ENCODE measurements around the gene NRXN3.

NRXN3 gene

DNA sequence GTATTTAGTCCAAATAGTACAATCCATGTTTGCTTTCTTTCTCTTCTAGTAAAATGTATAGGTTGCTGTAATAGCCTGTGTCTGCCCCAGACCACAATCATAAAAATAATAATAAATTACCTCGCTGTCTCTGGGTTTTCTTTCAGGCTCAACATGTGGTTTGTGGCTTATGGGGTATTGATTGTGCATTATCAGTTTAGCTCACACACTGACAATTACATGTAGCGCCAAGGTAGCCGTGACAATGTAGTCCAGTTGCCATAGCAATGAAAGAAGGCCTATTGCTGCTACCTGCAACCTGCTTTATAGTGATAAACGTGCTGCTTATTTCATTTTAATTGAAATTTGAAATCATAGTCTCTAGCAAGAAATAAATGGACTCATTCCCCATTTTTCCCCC, 1009.8 kb downstream of the NRXN3 start:
- DNase-seq, result no peak

- DNase-seq, result no peak
Measured at GRCh38 chr14:79180656-79181055, 1010.5 kb downstream of the NRXN3 start.

- DNase-seq, result no peak
Measured at GRCh38 chr14:79186523-79186922, 1016.4 kb downstream of the NRXN3 start.

GRCh38 chr14:79193689-79194477, 1023.7 kb downstream of the NRXN3 start:
- DNase-seq, result no peak

GRCh38 chr14:79196216-79196615, 1026.0 kb downstream of the NRXN3 start:
- no peak for DNase-seq

DNA sequence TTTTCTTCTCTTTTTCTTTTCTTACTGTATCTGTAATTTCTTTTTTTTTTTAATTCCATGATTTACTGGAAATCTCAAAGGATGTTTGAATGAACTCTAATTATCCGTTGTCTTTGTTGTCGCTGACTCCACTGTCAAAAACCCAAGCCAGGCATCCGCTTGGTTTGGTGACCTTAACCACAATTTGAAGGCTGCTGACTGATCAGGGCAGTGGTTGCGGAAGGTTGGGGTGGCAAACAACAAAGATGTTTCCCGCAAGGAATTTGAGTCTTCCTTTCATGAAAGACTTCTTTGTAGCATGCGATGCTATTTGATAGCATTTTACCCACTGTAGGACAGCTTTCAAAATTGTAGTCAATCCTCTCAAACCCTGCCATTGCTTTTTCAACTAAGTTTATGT, 1027.3 kb downstream of the NRXN3 start:
- DNase-seq, result no peak

GRCh38 chr14:79199217-79199616, 1029.0 kb downstream of the NRXN3 start:
- no peak for DNase-seq

DNA sequence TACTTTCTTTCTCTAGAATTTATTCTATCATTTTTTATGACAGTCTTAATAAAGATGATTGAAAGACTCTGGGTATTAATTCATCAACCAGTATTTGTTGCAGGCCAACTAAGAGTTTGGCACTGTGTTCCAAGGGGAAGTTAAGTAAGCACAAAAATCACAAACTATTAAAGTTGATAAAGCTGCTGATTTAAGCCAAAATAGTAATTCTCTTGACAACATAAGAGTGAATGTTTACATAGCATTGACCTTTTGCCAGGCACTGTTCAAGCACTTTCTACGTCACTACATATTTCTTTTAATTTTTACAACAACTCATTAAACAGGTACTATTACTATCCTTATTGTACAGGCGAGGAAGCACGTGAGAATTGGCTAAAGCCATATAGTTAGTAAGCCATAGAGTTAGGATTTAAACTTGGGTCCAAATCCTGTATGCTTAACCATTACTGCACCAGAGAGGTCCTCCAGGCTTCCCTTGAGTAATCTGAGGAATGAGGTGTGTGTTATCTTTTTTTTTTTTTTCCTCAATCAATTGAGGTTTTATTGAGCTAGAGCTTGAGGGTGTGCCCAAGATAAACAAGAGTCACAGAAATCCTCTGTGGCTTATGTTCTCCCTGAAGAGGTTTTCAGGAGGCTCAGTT, 1031.5 kb downstream of the NRXN3 start:
- no peak for DNase-seq

- no peak for DNase-seq
Measured at GRCh38 chr14:79204591-79204990, 1034.4 kb downstream of the NRXN3 start.

GRCh38 chr14:79209418-79209817, 1039.2 kb downstream of the NRXN3 start:
- no peak for DNase-seq

- DNase-seq, result no peak
Measured at GRCh38 chr14:79225815-79226214, 1055.6 kb downstream of the NRXN3 start.

DNA sequence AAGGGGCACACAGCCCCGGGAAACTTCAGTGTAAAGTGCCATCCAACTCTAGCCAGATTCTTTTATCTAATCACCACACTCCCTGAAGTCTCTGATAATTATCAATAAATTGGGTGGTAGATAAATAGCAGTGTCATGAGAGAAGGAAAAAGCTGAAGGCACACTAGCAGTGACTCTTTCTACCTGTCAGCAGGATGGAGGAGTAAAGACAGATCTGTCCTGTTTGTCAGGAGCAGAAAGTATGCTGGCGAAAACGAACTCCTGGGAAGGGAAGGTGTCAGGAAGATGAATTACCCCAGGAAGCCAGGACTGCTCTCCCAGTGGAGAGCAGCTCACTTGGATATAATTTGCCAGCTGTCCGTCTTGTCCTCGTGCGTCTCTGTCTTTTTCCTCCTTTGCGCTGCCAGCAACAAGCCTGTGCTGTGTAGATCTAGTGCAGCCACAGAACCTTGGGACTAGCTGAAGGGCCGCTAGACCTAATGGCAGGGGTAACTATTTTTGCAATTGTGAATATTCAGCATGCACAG, 1059.3 kb downstream of the NRXN3 start:
- no peak for DNase-seq

GRCh38 chr14:79242666-79243065, 1072.5 kb downstream of the NRXN3 start:
- DNase-seq, result no peak

GRCh38 chr14:79246173-79246572, 1076.0 kb downstream of the NRXN3 start:
- no peak for DNase-seq

DNA sequence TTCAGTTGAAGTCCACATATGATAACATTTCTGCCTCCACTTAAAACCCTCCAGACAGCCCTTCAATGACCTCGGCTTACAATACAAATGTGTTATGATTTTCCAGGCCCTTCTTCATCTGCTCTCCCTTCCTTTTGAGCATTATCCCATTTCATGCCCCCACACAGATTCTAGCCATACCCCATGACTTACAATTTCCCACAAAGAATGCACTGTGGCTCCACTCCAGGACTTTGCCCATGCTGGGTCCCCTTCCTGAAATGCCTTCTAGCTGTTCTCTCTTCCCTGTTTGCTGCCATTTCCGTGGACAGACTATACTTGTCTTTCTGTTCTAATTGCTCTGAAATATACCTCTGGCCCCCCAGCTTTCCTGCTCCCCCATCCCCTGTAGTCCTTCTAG, 1078.0 kb downstream of the NRXN3 start:
- no peak for DNase-seq

DNA sequence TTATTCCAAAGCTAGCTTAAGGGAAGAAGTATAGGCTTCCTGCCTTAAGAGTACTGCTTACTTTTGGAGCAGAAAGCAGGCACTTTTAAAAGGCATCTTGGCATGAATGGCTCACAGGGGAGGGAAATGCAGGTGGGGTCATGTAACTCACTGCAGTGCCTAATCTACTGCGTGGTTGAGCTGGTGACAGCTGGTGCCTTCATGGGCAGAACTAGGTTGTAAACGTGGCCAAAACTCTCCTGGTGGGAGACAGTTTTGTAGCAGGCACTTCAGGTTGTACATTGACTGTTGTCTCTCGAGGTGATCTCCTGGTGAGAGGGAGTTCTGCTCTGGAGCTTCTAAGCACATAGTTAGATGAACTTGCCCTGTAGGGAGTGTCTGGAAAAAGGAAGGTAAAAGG, 1078.6 kb downstream of the NRXN3 start:
- no peak for DNase-seq

DNA sequence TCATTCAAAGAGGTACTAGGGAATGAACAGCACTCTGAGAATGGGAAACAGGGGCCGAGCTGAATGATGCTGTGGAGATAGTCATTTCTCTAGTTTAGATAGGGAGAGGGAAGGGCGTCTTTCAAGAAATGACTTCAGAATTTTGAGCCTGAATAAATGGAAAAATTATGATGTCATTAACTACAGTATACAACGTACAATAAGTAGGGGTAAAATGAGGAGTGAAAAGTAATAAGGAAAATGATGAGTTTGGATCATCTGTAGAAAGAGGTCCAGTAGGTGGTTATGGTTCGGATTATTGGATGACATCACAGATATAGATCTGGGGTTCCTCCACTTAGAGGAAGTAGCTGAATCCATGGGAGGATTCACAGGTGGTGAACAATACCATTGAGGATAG, 1081.1 kb downstream of the NRXN3 start:
- no peak for DNase-seq

DNA sequence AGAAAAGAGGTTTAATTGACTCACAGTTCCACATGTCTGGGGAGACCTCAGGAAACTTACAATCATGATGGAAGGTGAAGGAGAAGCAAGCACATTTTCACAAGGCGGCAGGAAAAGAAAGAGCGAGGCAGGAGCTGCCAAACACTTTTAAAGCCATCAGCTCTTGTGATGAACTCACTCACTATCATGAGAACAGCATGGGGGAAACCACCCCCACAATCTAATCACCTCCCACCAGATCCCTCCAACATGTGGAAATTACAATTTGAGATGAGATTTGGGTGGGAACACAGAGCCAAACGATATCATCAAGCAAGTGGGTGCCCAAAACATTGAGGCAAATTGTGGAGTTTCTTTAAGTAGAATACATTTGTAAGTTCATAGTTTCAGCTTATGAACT, 1083.4 kb downstream of the NRXN3 start:
- DNase-seq, result no peak

GRCh38 chr14:79254069-79254775, 1084.0 kb downstream of the NRXN3 start:
- DNase-seq, result no peak

- DNase-seq, result no peak
Measured at GRCh38 chr14:79256380-79256779, 1086.2 kb downstream of the NRXN3 start.

DNA sequence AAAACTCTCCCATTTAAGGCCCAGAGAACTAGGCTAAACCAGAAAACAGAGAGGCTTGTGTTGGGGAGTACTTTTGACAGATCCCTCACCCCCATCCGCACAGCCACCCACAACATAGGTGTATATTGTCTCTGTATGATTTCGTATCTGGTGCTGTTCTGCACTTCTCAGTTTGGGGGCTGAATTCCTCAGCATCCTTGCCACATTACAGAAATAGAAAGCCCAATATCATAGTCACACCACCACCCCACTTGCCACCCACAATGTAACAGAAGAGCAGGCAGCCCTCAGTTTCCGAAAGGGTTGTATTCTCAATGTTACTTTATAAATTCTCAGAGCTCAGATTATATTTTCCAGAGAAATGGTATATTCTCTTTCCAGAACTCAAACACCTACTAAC, 1090.2 kb downstream of the NRXN3 start:
- no peak for DNase-seq

GRCh38 chr14:79265366-79265946, 1095.3 kb downstream of the NRXN3 start:
- no peak for DNase-seq

- no peak for DNase-seq
Measured at GRCh38 chr14:79270361-79270760, 1100.2 kb downstream of the NRXN3 start.
